H1 (cell line): Measurements from ENCODE around the gene TMEM179B. TPM values are rescaled to one million over a fixed set of nuclear protein-coding genes. Genes with fewer than 3 reads are reported as not detected.

Experiments used
- CTCF ChIA-PET: fragments of 300-600 bp; sonication (Branson Sonifier 250); formaldehyde crosslinking; loops from one replicate; lab custom pipeline; 2021; ENCODE audit not compliant: partially characterized antibody; lab: Charles Lee
- POLR2A ChIA-PET: fragments of 300-600 bp; sonication (Branson Sonifier 250); formaldehyde crosslinking; loops from one replicate; lab custom pipeline; 2021; ENCODE audit warnings: inconsistent platforms; ENCODE audit not compliant: partially characterized antibody; lab: Charles Lee
- DNase-seq, 2 experiments: peaks; one replicate each; pipeline versions ENCODE4 v3.0.0 to v3.0.0-alpha.2; 2010 to 2022; ENCODE audit warnings: low spot score in 2 of 2, low read depth in 1 of 2, mixed read lengths in 1 of 2
- FAIRE-seq: peaks from 2 replicates; lab custom pipeline; 2011; peaks lifted over from hg19 to GRCh38; lab: Jason Lieb, UNC
- H2AFZ ChIP-seq: 2 replicates; pipeline ENCODE4 v1.8.1; 2012; ENCODE audit warnings: low read length, inconsistent platforms
- H2AK5ac ChIP-seq: 2 replicates; pipeline ENCODE4 v1.6.1; 2013; ENCODE audit warnings: low read depth, low read length
- H2BK120ac ChIP-seq: replicated peaks from 2 replicates; pipeline ENCODE3; 2013; ENCODE audit warnings: low read depth, low read length, inconsistent platforms
- H2BK12ac ChIP-seq: 2 replicates; pipeline ENCODE4 v1.6.1; 2013; ENCODE audit warnings: low read depth, low read length
- H2BK15ac ChIP-seq: 2 replicates; pipeline ENCODE4 v1.6.1; 2013; ENCODE audit warnings: low read length
- H2BK20ac ChIP-seq: 2 replicates; pipeline ENCODE4 v1.6.1; 2013; ENCODE audit warnings: low read length
- H2BK5ac ChIP-seq: 2 replicates; pipeline ENCODE4 v1.6.1; 2013; ENCODE audit warnings: low read depth, low read length
- H3K14ac ChIP-seq: 2 replicates; pipeline ENCODE4 v1.6.1; 2013; ENCODE audit warnings: inconsistent platforms; ENCODE audit not compliant: insufficient read length
- H3K18ac ChIP-seq: 2 replicates; pipeline ENCODE4 v1.6.1; 2013; ENCODE audit warnings: low read length; ENCODE audit errors: extremely low read depth
- H3K23ac ChIP-seq: 2 replicates; pipeline ENCODE4 v1.6.1; 2013; ENCODE audit warnings: inconsistent platforms; ENCODE audit not compliant: insufficient read length
- H3K23me2 ChIP-seq: 2 replicates; pipeline ENCODE4 v1.6.1; 2013; ENCODE audit warnings: low read depth, low read length
- H3K27ac ChIP-seq: 2 replicates; pipeline ENCODE4 v1.6.1; 2011; ENCODE audit warnings: low read depth, low read length, inconsistent platforms
- H3K27me3 ChIP-seq, 4 experiments: replicated peaks in 1 of 4; 1 replicate in 1 of 4; 2 replicates in 3 of 4; pipeline versions ENCODE4 v1.6.1 to v1.8.1; 2011 to 2013; ENCODE audit warnings: low read length in 3 of 4, mild to moderate bottlenecking in 3 of 4, inconsistent platforms in 2 of 4, mixed read lengths in 2 of 4, moderate library complexity in 1 of 4; ENCODE audit not compliant: control insufficient read depth in 3 of 4, insufficient read depth in 3 of 4; ENCODE audit errors: extremely low read depth in 1 of 4
- H3K36me3 ChIP-seq, 4 experiments: 2 replicates each; pipeline versions ENCODE4 v1.6.1 to v1.8.1; 2011 to 2013; ENCODE audit warnings: mild to moderate bottlenecking in 4 of 4, low read length in 3 of 4, moderate library complexity in 2 of 4, control low read depth in 1 of 4, inconsistent platforms in 1 of 4; ENCODE audit not compliant: insufficient read depth in 4 of 4, control insufficient read depth in 2 of 4
- H3K4ac ChIP-seq: replicated peaks from 2 replicates; pipeline ENCODE3; 2013; ENCODE audit warnings: low read length, low read depth, mixed read lengths, inconsistent platforms; ENCODE audit not compliant: insufficient read length
- H3K4me1 ChIP-seq, 4 experiments: replicated peaks in 1 of 4; 1 replicate in 1 of 4; 2 replicates in 3 of 4; pipeline versions ENCODE4 v1.6.1 to v1.8.1; 2011 to 2013; ENCODE audit warnings: low read length in 3 of 4, inconsistent platforms in 2 of 4, mixed read lengths in 1 of 4; ENCODE audit not compliant: insufficient read depth in 4 of 4, control insufficient read depth in 3 of 4
- H3K4me2 ChIP-seq, 2 experiments: 2 replicates each; pipeline versions ENCODE4 v1.6.1 to v1.8.1; 2011 to 2013; ENCODE audit warnings: low read depth in 2 of 2, low read length in 2 of 2, control low read depth in 1 of 2, inconsistent platforms in 1 of 2, mild to moderate bottlenecking in 1 of 2; ENCODE audit not compliant: insufficient read depth in 1 of 2
- H3K4me3 ChIP-seq, 4 experiments: fragments of 200-600, 300-600 bp in 1 of 4; sonication (generic), shearing (Covaris generic), sonication (Bioruptor Twin) in 1 of 4; 2 replicates each; pipeline versions ENCODE4 v1.5.1 to v1.8.1; 2011 to 2016; ENCODE audit warnings: low read length in 4 of 4, low read depth in 3 of 4, control low read depth in 2 of 4, inconsistent platforms in 2 of 4, mild to moderate bottlenecking in 2 of 4, mixed read lengths in 1 of 4, moderate library complexity in 1 of 4; ENCODE audit not compliant: insufficient read depth in 2 of 4; ENCODE audit errors: extremely low read depth in 1 of 4
- H3K56ac ChIP-seq: replicated peaks from 2 replicates; pipeline ENCODE3; 2013; ENCODE audit warnings: low read depth, mild to moderate bottlenecking, mixed read lengths, low read length, inconsistent platforms; ENCODE audit not compliant: insufficient read length
- H3K79me1 ChIP-seq: 2 replicates; pipeline ENCODE4 v1.6.1; 2013; ENCODE audit warnings: low read depth, low read length, control low read depth
- H3K79me2 ChIP-seq, 2 experiments: 2 replicates each; pipeline versions ENCODE4 v1.6.1 to v1.8.1; 2012 to 2013; ENCODE audit warnings: low read length in 2 of 2, mild to moderate bottlenecking in 2 of 2, inconsistent platforms in 1 of 2; ENCODE audit not compliant: insufficient read depth in 2 of 2, control insufficient read depth in 1 of 2
- H3K9ac ChIP-seq, 4 experiments: replicated peaks in 1 of 4; 1 replicate in 1 of 4; 2 replicates in 3 of 4; pipeline versions ENCODE4 v1.6.1 to v1.8.1; 2011 to 2013; ENCODE audit warnings: low read depth in 3 of 4, low read length in 3 of 4, control low read depth in 2 of 4, mild to moderate bottlenecking in 2 of 4, moderate library complexity in 2 of 4, inconsistent platforms in 1 of 4; ENCODE audit errors: extremely low read depth in 1 of 4
- H3K9me3 ChIP-seq, 2 experiments: 2 replicates each; pipeline versions ENCODE4 v1.6.1 to v1.8.1; 2012 to 2013; ENCODE audit warnings: mild to moderate bottlenecking in 2 of 2, moderate library complexity in 2 of 2, control low read depth in 1 of 2, inconsistent platforms in 1 of 2, low read depth in 1 of 2, low read length in 1 of 2, mixed read lengths in 1 of 2; ENCODE audit not compliant: insufficient read depth in 2 of 2
- H4K20me1 ChIP-seq, 2 experiments: replicated peaks in 1 of 2; 2 replicates each; pipeline versions ENCODE3 to v1.8.1; 2011 to 2013; ENCODE audit warnings: inconsistent platforms in 2 of 2, low read length in 2 of 2, mild to moderate bottlenecking in 1 of 2; ENCODE audit not compliant: insufficient read depth in 2 of 2, control insufficient read depth in 1 of 2
- H4K5ac ChIP-seq: 2 replicates; pipeline ENCODE4 v1.6.1; 2013; ENCODE audit warnings: low read length, low read depth, mixed read lengths, inconsistent platforms; ENCODE audit not compliant: insufficient read length
- H4K8ac ChIP-seq: 2 replicates; pipeline ENCODE4 v1.8.0; 2013; ENCODE audit warnings: mild to moderate bottlenecking, moderate library complexity, low read length, inconsistent platforms; ENCODE audit not compliant: insufficient read depth; ENCODE audit errors: extremely low read depth
- H4K91ac ChIP-seq: replicated peaks from 2 replicates; pipeline ENCODE3; 2013; ENCODE audit warnings: low read length, mixed read lengths, inconsistent platforms; ENCODE audit not compliant: insufficient read length
- CTCF ChIP-seq, 3 experiments: IDR thresholded peaks; 1 replicate in 2 of 3; 2 replicates in 1 of 3; pipeline versions ENCODE4 v1.5.1 to v1.6.1; 2011; ENCODE audit warnings: low read length in 3 of 3, mild to moderate bottlenecking in 3 of 3, inconsistent platforms in 2 of 3, low read depth in 1 of 3, moderate library complexity in 1 of 3; ENCODE audit not compliant: insufficient read depth in 1 of 3; ENCODE audit errors: control extremely low read depth in 1 of 3
- EGR1 ChIP-seq: IDR thresholded peaks from 2 replicates; pipeline ENCODE4 v1.6.1; 2011; ENCODE audit warnings: low read depth, low read length, borderline replicate concordance
- GABPA ChIP-seq: IDR thresholded peaks from 2 replicates; pipeline ENCODE4 v1.6.1; 2011; ENCODE audit warnings: mild to moderate bottlenecking, low read length, moderate library complexity, borderline replicate concordance; ENCODE audit not compliant: insufficient read depth
- KDM1A ChIP-seq: fragments of 200-600, 300-600 bp; sonication (generic); IDR thresholded peaks from 2 replicates; pipeline ENCODE4 v1.7.1; 2016; ENCODE audit warnings: mild to moderate bottlenecking, low read length, borderline replicate concordance
- SIN3A ChIP-seq, 2 experiments: IDR thresholded peaks in 1 of 2; conservative IDR thresholded peaks in 1 of 2; 2 replicates each; pipeline ENCODE4 v1.6.1; 2011 to 2012; ENCODE audit warnings: low read length in 2 of 2, improper control_type of control experiment in 1 of 2, low read depth in 1 of 2, mild to moderate bottlenecking in 1 of 2
- USF2 ChIP-seq: IDR thresholded peaks from 2 replicates; pipeline ENCODE4 v1.6.1; 2011; ENCODE audit warnings: low read length, improper control_type of control experiment
- WGBS, 2 experiments: shearing (Covaris generic) in 1 of 2; methylation state at CpG; one replicate each; pipeline versions ENCODE4 v1.1.6 to v1.1.7; 2013 to 2015; ENCODE audit warnings: low lambda C conversion rate in 2 of 2, mixed read lengths in 2 of 2, inconsistent platforms in 1 of 2, low coverage in 1 of 2, missing lambda C conversion rate in 1 of 2; ENCODE audit not compliant: insufficient replicate concordance in 2 of 2, insufficient coverage in 1 of 2, insufficient read length in 1 of 2; ENCODE audit errors: extremely low coverage in 1 of 2, missing lambda C conversion rate in 1 of 2; 5-methylcytosine and 5-hydroxymethylcytosine counted together
- polyA plus RNA-seq, 7 experiments: library from polyadenylated mRNA; depleted of rRNA in 3 of 7; stranded (reverse) in 5 of 7; unstranded in 2 of 7; fragments of >200 nt in 5 of 7; fragments of 200-250 nt in 2 of 7; gene quantifications; 1 replicate in 5 of 7; 2 replicates in 1 of 7; 4 replicates in 1 of 7; pipeline versions ENCODE4 v1.2.1 to v1.2.3, GENCODE V29; 2011 to 2013; ENCODE audit warnings: missing spikeins in 2 of 7, mixed read lengths in 2 of 7
- total RNA-seq: library from RNA; stranded (reverse); fragmentation: NEBNext Ultra II Directional; extraction: Animal tissue kit (Norgen Biotek cat#: 25700); gene quantifications from 2 replicates; pipeline ENCODE4 v1.2.1, GENCODE V29; 2021

Gene TMEM179B
- total and polyA plus RNA-seq, 2 of the 8 experiments (the other 6 are each of a cell fraction or from before 2014, with no cell fraction given) = 18.6 to 62.2 TPM

- Histone ChIP-seq H3K4me1 (peaks cover 0 to 6% (median 2%) of the 10 kb centered on the region in 4 experiments; a peak in 4 of 7 replicates), H3K23me2 (no peaks in the 10 kb centered on the region; the same call in 1 of the 2 replicates), H3K9me3 (no peaks in the 10 kb centered on the region), H3K36me3 (peaks cover 2 to 24% (median 16%) of the 10 kb centered on the region in 4 experiments; a peak in 7 of 8 replicates), H3K9ac (peak overlapping the region in 3 of 4 experiments; percentile 82 to 92 (median 83); a peak in 5 of 7 replicates), H2AFZ (no peak overlapping the region), H3K4me2 (peak overlapping the region; percentile 69 to 73), H2BK20ac (no peak overlapping the region), H3K4ac (no peak overlapping the region), H4K91ac (no peak overlapping the region), H3K79me1 (peaks cover 7% of the 10 kb centered on the region; the same call in 1 of the 2 replicates), H3K79me2 (peaks cover 0 to 30% of the 10 kb centered on the region in 2 experiments; a peak in 2 of 4 replicates), H2BK15ac (no peak overlapping the region; the same call in 1 of the 2 replicates), H3K18ac (no peak overlapping the region; the same call in 1 of the 2 replicates), H3K23ac (no peak overlapping the region), H3K4me3 (peak overlapping the region; percentile 77 to 97 (median 90)), H3K27me3 (no peaks in the 10 kb centered on the region), H4K8ac (no peak overlapping the region), H4K5ac (no peak overlapping the region), H3K56ac (no peak overlapping the region), H2AK5ac (no peak overlapping the region), H3K14ac (no peak overlapping the region), H2BK120ac (no peak overlapping the region), H2BK12ac (no peak overlapping the region), H3K27ac (peak overlapping the region; percentile 69; the same call in 1 of the 2 replicates), H4K20me1 (peaks cover 0 to 3% of the 10 kb centered on the region in 2 experiments), H2BK5ac (0 out of 2 replicates have a peak overlapping the region, but pooled peaks have one; percentile 98)
- ChIA-PET CTCF (interaction anchor here (0.6 to 6.4 kb wide), 41 partner anchors 10 to 115 kb away, joined by 3 to 94 read pairs (median 4); partner anchors contain the start of genes HNRNPUL2, LBHD1, NXF1 and TAF6L), POLR2A (interaction anchor here (0.7 to 15.9 kb wide), 32 partner anchors 9 to 237 kb away, joined by 3 to 251 read pairs (median 8); partner anchors contain the start of genes C11orf98, CSKMT, HNRNPUL2 and INTS5)
- WGBS, 2 experiments = 6% methylated on average over 51 of the region's 51 CpGs; no CpG with 5 or more reads in 1 of the 2 experiments
- FAIRE-seq (no peak), DNase-seq (peak; percentile 64 to 97)
- TF ChIP-seq SIN3A (conservative IDR thresholded peaks at IDR 0.05 in 1 of 2, IDR thresholded peaks at IDR 0.05 in 1 of 2; ENCODE audit: low read depth in 1 of 2, low read length in 2 of 2) (peak; percentile 89 to 91; a peak in 3 of 4 replicates), EGR1 (0 out of 2 replicates have a peak, but pooled peaks have one; percentile 42), KDM1A (peak; percentile 51; the same call in 1 of the 2 replicates), CTCF (IDR thresholded peaks at IDR 0.05; ENCODE audit: control extremely low read depth in 1 of 3, insufficient read depth in 1 of 3, low read depth in 1 of 3, low read length in 3 of 3) (peak; percentile 96 to 100 (median 96)), GABPA (peak; percentile 80), USF2 (no peak)
Measured at GRCh38 chr11:62786318-62787004, 741 bp upstream of the TMEM179B start.
